HG02852 (cell line): Measurements from ENCODE around the gene MKRN1.
A peak's percentile ranks its signal among the peaks of the same experiment; 100 is the strongest.
"Not testable (repeated sequence)": the region's sequence is repeated elsewhere in the genome, so short reads cannot be mapped to it uniquely, and the experiment has no call there.

ENCODE experiments used
- ATAC-seq: cut with Tn5 transposase; IDR thresholded peaks from one replicate; pipeline ENCODE4 v1.9.1; 2021; ENCODE audit warnings: mild to moderate bottlenecking, moderate library complexity; ENCODE audit not compliant: unreplicated experiment

MKRN1 gene, protein sequence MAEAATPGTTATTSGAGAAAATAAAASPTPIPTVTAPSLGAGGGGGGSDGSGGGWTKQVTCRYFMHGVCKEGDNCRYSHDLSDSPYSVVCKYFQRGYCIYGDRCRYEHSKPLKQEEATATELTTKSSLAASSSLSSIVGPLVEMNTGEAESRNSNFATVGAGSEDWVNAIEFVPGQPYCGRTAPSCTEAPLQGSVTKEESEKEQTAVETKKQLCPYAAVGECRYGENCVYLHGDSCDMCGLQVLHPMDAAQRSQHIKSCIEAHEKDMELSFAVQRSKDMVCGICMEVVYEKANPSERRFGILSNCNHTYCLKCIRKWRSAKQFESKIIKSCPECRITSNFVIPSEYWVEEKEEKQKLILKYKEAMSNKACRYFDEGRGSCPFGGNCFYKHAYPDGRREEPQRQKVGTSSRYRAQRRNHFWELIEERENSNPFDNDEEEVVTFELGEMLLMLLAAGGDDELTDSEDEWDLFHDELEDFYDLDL

DNA sequence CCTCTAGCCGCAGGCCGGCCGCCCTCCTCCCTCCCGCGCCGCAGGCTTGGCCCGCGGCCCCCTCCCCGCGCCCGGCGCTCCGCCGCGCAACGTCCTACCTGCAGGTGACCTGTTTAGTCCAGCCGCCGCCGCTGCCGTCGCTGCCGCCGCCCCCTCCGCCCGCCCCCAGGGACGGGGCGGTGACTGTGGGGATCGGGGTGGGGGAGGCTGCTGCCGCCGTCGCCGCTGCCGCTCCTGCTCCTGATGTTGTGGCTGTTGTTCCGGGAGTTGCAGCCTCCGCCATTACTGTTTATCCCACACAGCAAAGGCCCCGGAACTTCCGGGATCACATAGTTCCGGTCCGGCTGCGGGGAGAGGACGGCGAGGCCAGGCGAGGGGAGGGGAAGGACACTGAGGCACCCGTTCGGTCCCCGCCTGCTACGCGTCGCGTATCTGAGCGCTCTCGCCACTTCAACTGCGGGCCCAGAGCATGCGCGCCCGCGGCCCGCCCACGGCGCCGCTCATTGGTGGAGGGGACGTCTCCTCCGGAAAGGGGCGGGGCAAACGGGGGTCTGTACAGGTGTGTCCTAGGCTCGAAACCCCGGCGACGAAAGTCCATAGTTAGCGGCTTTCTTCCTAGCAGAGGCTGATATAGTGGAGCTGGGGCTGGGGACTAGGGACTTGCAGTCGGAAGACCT is at the start of gene MKRN1:
Gene MKRN1 (minus strand): TSS at position 444 of the 677 bp plus-strand sequence. CDS start 161 bp downstream, at position 283.
- ATAC-seq: peak; percentile 94

DNA sequence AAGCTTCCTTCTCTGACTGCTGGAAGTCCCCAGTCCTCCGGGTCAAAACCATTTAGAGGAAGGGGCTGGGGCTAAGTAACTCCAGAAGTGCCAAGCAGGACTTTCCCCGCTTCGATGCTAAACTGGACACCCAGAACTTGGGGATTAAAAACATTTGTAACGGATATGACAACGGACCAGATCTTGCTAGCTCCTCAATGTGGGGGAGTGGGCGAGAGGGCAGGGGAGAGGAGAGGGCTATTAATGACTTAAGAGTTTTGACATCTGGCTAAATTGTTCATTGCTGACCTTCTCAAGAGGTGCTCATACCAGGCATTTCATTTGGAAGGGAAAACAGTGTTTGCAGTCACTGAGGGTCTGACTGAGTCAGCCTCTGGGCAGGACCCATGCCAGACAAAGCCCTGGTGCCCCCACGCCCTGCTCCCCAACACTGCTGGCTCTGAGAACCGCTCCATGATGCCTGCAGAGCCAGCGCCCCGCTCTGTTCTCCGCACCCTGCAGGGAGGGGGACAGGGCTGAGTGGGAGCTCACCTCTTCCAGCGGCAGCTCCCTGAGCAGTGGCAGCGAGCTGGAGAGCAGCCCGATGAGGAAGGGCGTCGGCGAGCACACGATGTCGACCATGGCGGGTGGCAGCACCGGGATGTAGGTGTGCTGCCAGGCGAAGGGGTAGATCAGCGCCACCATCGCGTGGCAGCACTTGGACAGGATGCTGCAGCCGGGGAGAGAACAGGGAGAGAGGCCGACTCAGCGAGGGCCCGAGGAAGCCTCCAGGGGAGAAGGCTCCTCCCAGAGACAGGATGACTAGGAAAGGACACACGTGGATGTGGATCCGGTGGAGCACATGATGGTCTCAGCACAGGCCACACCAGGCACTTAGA is 47.7 kb upstream of the MKRN1 start:
- no peak for ATAC-seq

GRCh38 chr7:140526214-140526613 is 46.9 kb upstream of the MKRN1 start:
- ATAC-seq: no peak

- no peak for ATAC-seq
Measured at GRCh38 chr7:140525743-140526142, 46.4 kb upstream of the MKRN1 start.

- ATAC-seq: no peak
Measured at GRCh38 chr7:140521421-140521820, 42.1 kb upstream of the MKRN1 start.

GRCh38 chr7:140519007-140519399 is 39.7 kb upstream of the MKRN1 start:
- ATAC-seq: no peak

DNA sequence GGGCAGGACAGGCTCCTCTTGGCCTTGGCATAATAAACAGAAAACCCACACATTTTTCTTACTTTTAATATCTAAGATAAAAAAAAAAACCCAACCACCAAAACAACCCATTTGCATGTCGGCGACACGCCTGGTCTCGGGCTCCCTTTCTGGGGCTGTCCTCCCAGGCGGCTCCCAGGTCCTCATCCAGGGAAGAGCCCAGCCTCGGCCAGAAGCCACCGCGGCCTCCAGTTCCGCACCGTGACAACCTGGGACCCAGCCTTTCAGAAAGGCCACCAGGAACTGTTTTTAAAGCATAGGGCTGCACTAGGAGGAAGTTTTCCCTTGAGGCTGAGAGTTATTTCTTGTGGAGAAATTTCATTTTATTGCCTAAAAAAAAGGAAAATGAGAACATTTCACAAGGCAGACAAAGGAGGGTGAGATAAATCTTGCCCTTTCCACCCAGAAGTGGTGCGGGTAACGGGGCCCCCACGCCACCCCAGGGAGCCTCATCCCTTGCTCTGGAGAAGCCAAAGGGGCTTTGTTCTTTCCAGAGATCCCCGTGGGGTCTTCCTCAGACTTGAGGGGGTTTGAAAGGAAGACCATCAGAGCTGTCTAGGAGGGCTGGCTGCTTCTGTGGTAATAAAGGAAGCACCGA is 39.2 kb upstream of the MKRN1 start:
- ATAC-seq: no peak

DNA sequence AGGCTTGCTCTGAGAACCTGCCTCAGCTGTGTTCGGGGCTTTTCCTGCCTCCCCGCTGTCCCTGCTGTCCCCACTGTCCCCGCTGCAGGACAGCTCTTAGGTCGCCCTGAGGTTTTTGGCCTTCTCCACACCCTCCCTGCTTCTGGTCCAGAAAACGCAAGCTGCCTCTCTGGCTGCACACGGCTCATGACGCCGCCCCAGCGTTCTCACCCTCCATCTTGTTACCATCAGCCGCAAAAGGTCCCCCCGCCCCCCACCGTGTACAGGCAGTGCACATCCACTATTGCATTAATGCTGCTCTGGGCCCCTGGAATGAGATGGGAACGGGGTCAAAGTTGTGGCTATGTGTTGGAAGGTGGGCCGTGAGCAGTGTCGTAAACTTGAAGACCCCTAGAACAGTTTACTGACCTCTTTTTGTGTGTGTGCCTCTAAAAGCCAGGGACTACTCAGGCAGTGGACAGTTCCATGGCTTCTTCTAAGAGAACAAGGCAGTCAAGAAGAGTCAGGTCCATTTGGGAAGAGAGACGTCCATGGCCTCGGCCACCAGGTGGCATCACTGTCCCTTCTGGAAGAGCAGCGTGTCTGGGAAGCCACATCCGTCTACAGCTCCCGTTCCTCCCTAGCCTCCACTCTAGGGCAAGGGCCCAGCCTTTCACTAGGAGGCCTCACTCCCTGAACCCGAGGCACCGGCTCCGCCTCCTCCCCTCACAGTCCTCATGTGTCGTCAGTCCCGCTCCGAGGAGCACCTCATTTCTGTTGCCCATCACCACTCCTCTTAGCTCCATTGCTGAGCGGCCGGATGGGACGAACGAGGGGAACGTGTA is 38.5 kb upstream of the MKRN1 start:
- ATAC-seq: peak; percentile 55

GRCh38 chr7:140512317-140513000 is 33.2 kb upstream of the MKRN1 start:
- ATAC-seq: no peak

GRCh38 chr7:140509789-140510188 is 30.5 kb upstream of the MKRN1 start:
- no peak for ATAC-seq

GRCh38 chr7:140507556-140507955 is 28.3 kb upstream of the MKRN1 start:
- ATAC-seq: not testable (repeated sequence)

DNA sequence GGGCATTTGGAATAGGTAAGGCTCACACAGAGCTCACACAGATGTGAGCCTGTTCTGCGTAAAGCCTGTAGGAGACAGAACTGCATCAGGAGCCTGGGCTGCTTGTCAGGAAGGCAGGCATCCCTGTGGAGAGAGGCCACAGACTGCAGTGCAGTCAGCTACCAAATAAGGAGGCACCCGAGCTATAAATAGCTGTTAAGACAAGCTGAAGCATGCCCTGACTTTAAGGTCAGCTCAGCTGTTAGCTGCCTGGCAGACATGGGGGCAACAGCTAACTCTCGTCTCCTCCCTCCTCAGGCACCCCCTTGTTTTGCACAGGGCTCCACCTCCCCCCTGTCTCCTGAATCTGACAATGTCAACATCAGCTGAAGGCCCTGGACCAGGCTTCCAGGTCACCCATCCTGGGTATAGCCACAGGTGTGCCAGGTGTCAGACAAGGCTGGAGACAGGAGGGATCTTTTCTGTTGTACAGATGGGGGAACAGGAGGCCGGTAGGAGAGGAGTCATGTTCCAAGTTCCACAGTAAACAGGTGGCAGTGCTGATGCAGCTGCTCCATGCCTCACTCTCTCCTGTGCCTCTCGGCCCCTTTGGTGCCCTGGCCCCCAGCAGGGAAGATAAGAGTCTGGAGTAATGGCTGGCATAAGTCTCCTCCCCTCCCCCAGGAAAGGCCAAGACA is 27.6 kb upstream of the MKRN1 start:
- no peak for ATAC-seq

- no peak for ATAC-seq
Measured at GRCh38 chr7:140501966-140502365, 22.7 kb upstream of the MKRN1 start.

- not testable (repeated sequence) for ATAC-seq
Measured at GRCh38 chr7:140497807-140498206, 18.5 kb upstream of the MKRN1 start.

DNA sequence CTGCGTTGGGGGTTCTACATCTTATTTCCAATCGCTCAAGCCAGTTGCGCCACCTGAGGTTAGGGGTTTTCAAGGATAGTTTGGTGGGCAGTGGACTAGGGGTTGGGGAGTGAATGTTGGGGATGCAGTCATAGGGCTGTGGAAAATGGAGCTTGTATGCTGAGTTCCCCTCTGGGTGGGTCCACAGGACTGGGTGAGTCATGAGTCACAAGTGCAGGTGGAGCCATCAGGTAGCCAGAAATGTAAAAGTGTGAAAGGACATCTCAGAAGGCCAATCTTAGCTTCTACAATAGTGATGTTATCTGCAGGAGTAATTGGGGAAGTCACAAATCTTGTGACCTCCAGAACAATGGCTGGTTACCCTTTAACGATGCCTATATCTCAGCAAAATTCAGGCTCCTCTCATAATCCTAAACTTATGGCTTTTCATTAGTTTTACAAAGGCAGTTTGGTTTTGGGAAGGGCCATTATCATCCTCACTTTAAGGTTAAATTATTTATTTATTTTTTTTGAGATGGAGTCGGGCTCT is 18.0 kb upstream of the MKRN1 start:
- ATAC-seq: no peak

GRCh38 chr7:140495514-140496097 is 16.3 kb upstream of the MKRN1 start:
- ATAC-seq: no peak

DNA sequence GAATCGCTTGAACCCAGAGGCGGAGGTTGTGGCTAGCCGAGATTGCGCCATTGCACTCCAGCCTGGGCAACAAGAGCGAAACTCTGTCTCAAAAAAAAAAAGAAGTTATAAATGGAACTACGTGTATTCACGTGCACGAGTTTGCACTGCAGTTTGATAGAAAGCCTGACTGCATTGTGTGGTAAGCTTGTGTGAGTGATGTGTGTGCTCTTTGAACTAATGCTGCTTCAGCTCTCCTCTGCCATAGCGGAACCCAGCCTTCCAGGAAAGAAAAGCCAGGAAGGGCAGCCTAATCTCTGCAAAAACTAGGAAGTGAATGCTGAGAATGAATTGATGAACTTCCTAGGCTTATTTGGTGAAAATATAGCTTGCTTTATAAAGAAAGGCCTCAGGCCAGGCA is 15.6 kb upstream of the MKRN1 start:
- ATAC-seq: no peak

DNA sequence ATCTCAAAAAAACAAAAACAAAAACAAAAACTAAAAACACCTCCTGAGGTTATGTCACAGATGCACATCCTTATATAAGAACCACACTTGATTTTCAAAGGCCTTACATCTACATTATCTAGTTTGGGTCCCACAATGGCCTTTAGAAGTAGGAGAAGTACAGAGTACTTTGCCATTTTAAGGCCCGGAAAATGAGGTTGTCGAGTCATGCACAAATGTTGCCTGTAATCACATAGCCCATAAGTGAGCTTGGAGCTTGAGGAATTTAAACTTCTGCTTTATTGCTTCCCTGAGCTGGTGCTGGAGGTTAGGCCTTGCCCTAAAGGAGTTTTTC is 9.7 kb upstream of the MKRN1 start:
- ATAC-seq: no peak
